AG09309 (cell line): Measurements from ENCODE around the gene WDFY2.

Experiments
- DNase-seq: peaks from one replicate; pipeline ENCODE4 v3.0.0-alpha.2; 2010; ENCODE audit warnings: low read depth
- H3K4me3 ChIP-seq: 2 replicates; pipeline ENCODE4 v1.5.1; 2011; ENCODE audit warnings: mild to moderate bottlenecking, low read depth, low read length, moderate library complexity; ENCODE audit not compliant: control insufficient read depth
- CTCF ChIP-seq: IDR thresholded peaks from 2 replicates; pipeline ENCODE4 v1.5.1; 2011; ENCODE audit warnings: mild to moderate bottlenecking, low read depth, low read length, inconsistent platforms; ENCODE audit not compliant: insufficient read depth, control insufficient read depth; ENCODE audit errors: missing control alignments

The WDFY2 gene

GRCh38 chr13:51781246-51782022, 197.2 kb downstream of the WDFY2 start:
- TF ChIP-seq CTCF: peak; percentile 39
- H3K4me3 ChIP-seq: no peak overlapping the region
- DNase-seq: no peak

DNA sequence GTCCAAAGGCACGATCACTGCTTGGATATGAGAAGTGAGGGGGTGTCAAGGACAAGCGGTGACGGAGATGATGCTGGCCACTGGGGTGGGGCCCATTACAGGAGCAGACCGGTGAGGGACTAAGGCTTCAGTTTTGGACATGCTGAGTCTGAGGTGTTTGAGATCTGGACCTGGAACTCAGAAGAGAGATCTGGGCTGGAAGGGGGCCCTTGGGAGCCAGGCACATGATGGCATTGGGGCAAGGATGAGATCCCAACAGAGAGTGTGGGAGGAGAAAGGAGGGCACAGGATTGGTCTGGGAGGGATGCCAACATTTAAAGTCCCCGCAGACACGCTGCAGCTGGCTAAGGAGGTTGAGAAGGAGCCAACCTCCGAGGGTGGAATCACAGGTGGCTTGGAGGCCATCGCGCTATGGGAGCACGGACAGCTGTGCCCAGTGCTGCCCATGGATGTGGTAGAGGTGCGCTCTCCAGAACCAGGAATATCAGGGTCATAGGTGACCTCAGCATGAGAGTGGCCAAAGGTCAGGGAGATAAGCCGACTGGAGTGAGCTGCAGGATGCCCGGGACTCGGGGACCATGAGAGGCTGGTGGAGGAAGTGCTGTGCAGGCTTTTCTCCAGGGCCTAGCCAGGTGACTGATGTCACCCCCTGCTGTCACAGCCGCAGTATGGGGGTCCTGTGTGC, 197.9 kb downstream of the WDFY2 start:
- DNase-seq: no peak
- TF ChIP-seq CTCF: no peak
- H3K4me3 ChIP-seq: no peak overlapping the region

- H3K4me3 ChIP-seq: no peak overlapping the region
- DNase-seq: no peak
- no peak for TF ChIP-seq CTCF
Measured at GRCh38 chr13:51783428-51784094, 199.3 kb downstream of the WDFY2 start.

GRCh38 chr13:51784097-51784496, 199.8 kb downstream of the WDFY2 start:
- no peak for TF ChIP-seq CTCF
- H3K4me3 ChIP-seq: no peak overlapping the region
- DNase-seq: no peak

DNA sequence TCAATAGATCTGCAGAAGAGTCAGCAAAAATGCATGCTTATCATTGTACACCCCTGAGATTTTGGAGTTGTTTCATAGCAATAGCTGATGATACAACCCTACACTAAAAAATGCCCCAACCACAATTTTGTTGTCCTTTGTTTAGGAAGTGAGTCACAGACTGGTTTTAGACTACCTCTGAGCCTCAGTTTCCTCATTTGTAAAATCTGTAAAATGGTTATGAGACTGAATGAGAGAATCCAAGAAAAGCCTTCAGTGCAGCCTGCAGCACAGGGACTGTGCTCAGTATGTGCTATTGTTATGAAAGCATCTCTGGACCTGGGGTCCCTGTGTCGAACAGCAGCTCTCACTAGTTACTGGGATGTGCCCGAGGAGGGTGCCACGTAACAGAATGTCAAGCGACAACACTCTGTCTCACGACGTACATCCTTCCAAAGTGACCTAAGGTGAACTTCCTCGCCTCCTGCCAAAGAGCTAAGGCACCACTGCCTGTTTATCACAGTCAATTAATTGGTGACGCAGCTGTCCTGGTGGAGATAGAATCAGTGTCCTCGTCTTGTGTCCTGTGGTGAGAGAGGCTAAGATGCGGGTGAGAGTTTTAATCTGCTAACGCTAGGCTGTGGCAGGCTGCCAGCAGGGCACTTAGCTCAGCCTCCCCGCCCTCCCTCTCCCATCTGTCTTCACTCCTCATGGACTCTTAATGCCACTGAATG, 201.6 kb downstream of the WDFY2 start:
- no peak overlapping the region for H3K4me3 ChIP-seq
- no peak for DNase-seq
- TF ChIP-seq CTCF: no peak

DNA sequence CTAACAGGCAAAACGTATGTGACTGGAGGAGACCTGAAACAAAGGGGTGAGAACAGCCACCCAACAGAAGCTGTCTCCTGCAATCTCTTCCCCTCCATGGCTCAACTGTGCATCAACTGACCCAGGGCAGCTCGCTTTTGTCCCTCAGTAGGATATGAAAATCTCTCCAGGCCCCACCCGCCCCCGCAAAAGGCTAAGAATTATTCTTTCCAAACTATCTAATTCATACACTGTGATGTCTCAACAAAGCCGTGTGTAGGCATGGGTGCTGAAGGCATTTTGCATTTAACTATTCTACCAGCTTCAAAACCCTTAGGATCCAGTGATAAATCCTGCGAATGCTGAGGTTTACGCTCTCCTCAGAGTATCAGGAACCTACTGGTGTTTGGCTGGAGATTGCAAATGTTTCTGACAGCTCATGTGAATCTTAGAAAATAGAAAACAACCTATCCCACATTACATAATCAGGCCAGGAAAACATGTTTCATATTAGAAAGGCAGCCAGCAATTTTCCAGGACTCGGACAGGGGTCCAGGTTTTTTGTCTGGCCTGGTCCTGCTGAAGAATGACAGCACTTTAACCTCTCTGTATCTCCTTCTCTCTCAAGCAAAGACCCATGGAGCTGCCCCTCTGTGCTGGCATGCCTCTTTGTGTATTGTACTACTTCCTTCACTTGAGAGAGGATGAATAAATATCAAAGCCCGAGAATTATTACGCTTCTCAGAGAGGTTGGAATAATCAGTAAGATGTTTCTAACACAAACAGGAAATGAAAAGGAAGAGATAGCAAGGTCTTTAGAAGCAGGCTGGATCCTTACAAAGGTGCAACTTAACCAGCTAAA, 202.4 kb downstream of the WDFY2 start:
- no peak for TF ChIP-seq CTCF
- no peak for DNase-seq
- H3K4me3 ChIP-seq: no peak overlapping the region
